Myocyte (in vitro differentiated cells): Measurements from ENCODE around the gene AATK. TPM values are rescaled to one million over a fixed set of nuclear protein-coding genes. Genes with fewer than 3 reads are reported as not detected.

ENCODE experiments used
- DNase-seq: peaks from one replicate; pipeline ENCODE4 v3.0.0-alpha.2; 2012; ENCODE audit warnings: low read depth
- total RNA-seq: library from RNA; depleted of rRNA; stranded (reverse); fragments of >200 nt; gene quantifications from 2 replicates; pipeline ENCODE4 v1.2.3, GENCODE V29; 2014

Gene AATK
- total RNA-seq, 1 donor from 2014 or later: 0.94 TPM

DNA sequence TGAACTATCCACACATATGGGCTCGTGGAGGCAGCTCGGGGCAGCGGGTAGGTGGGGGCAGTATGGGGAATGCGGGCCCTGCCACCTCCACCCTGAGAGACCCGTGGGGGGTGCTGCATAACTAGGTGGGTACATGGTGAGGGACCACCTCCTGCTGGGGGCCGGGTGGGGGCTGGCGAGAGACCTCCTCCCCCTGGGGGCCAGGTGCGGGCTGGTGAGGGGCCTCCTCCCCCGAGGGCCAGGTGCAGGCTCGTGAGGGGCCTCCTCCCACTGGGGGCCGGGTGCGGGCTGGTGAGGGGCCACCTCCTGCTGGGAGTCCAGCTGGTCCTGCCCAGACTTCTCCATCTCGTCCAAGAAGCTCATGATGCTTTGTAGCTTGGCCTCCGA lies 31.4 kb upstream of the AATK start:
- no peak for DNase-seq

GRCh38 chr17:81196505-81197408 lies 30.7 kb upstream of the AATK start:
- no peak for DNase-seq

DNA sequence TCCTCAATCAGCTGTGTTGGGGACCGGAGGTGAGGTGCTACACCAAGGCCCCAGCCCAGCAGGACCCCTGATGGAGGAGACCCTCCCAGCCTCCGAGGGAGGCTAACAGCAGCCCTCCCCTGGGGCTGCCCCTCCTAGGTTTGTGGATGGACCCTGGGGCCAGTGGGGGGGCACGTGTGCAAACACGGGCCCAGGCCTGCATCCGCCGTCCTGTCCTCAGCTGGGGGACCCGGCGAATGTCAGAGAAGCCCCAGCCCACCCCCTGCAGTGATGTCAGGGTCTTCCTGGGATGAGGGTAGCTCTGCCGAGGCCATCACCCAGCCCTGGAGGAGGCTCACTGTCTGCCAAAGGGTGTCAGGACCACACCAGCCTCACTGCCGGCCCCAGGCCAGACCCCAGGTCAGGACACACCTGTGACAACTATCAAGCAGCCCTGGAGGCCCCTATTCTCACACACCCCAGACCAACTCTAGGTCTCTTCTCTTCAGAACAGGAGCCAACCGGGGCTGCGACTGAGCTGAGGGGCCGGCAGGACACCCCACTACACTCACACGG lies 30.0 kb upstream of the AATK start:
- DNase-seq: no peak

DNA sequence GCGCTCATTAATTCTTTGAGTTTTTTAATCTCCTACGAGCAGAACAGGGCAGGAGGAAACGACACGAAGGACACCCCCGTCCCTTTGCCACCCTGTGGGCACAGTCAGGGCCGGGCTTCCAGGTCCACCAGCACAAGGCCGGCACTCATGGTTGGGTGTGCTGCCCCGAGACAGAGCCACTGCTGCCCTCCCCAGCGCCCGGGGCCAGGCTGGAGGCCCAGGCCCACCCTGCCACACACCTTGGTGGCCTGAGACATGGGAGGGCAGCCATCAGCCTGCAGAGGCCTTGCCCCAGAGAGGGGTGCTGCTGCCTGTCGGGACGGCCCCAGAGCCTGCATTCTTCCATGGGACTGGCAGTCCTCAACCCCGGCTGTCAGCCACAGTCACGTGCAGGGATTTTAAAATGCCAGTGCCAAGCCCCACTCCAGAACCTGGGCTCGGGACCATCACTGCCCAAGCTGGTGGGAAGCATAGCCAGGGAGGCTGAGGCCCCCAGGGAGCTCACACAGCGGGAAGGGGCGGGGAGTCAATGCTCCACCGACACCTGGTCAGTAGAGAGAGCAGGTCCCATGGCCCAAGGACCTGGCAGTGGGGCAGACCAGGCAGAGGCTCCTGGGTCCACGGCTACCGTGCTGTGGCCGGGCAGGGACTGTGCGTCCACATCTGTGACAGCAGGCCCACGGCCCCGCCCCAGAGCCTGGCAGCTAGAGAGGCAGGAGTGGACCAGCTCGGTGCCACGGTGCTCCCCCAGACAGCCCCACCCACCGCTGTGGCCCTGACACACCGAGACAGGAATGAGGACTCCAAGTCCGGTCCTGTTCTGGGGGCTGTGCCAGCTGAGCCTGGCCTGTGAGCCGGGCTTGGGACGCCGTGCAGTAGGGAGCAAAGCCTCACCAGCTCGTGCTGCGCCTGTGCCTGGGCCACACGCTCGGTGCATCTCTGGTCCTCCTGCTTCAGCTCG lies 29.2 kb upstream of the AATK start:
- no peak for DNase-seq

GRCh38 chr17:81194225-81194760 lies 28.3 kb upstream of the AATK start:
- no peak for DNase-seq

DNA sequence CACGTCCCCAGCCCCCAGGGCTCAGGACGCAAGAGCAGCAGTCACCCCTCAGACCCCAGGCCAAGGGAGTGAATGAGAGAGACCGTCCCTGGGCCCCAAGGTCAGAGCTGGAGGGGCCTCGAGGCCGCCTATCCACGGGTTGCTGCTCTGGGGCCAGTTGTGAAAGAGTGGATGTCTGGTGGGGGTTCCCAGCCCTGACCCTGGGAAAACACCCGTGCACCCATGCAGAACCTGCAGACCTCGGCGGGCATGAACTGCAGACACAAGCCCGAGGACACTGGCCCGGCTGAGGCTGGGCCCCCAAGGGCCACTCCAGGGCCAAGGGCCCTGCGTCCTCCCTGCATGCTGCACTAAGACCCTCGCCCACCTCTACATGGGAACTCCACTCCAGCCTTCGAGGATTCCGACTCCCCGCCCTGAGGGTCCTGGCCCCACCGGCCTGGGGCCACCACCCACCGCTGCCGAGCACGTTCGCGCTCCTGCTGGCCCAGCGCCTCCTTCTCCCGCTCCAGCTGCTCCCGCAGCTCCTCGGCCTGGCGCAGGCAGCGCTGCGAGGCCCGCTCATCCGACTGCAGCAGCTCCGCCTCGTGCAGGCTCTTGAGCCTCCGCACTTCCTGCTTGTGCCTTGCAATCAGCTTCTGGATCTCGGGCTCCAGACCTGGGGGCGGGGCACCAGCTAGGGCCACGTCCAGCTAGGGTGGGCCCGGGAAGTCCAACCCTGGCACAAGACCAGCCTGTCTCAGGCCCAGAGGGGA lies 27.6 kb upstream of the AATK start:
- DNase-seq: no peak

DNA sequence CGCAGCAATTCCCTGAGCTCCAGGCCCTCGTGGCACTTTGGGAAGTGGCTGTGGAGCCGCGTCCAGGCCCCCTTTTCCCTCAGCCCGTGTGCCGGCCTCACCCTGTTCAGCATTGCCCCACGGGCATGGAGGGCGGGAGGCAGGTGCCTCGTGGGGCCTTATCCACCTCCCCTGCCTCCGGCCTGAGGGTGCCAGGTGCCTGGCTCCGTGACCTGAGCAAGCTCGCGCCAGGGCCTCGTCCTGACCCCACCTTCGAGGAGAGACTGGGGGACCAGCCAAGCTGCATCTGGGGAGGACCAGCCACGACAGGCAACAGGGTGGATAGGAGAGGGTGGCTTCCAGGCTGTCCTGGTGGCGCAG lies 27.0 kb upstream of the AATK start:
- DNase-seq: no peak

GRCh38 chr17:81192386-81193050 lies 26.5 kb upstream of the AATK start:
- DNase-seq: no peak

DNA sequence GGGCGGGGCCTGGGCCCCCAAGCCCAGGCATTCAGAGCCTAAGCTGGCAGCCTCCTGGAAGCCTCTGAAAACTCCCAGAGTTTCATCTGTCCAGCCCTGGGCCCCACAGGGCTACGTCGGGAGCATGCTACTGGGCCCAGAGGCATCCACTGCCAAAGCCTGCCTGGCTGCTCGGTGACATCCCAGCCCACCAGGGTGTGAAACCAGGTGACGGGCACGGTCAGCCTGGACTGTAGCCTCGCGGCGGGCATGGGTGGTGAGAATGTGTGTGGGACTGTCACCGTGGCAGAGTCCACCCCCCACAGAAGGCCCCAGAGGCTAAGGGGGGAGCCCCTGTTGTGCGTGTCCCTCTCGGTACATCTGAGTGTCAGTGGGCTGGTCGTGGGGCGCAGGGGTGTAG lies 25.6 kb upstream of the AATK start:
- DNase-seq: no peak

- DNase-seq: no peak
These were observed 25.1 kb upstream of the AATK start for GRCh38 chr17:81191116-81191515.

GRCh38 chr17:81190591-81190990 lies 24.6 kb upstream of the AATK start:
- no peak for DNase-seq

GRCh38 chr17:81189670-81190530 lies 23.9 kb upstream of the AATK start:
- peak; percentile 44 for DNase-seq

DNA sequence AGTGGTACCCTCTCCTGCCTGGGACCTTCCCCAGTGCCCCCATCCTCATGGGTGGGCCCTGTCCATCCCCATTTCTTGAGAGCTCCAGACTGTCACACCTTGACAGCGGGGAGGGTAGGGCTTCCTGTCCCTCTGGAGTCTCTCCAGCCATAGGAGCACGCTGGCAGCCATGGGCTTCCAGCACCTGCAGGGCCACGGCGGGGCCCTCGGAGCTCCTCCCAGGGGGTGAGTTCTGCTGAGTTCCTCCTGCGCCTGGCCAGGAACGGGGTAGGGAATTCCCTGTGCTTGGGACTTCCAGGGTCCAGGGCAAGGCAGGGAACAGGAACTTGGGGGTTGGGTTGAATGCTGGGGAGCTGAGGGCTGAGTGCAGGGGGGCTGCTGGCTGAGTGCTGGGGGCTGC lies 23.0 kb upstream of the AATK start:
- DNase-seq: no peak

GRCh38 chr17:81188491-81188840 lies 22.4 kb upstream of the AATK start:
- no peak for DNase-seq

DNA sequence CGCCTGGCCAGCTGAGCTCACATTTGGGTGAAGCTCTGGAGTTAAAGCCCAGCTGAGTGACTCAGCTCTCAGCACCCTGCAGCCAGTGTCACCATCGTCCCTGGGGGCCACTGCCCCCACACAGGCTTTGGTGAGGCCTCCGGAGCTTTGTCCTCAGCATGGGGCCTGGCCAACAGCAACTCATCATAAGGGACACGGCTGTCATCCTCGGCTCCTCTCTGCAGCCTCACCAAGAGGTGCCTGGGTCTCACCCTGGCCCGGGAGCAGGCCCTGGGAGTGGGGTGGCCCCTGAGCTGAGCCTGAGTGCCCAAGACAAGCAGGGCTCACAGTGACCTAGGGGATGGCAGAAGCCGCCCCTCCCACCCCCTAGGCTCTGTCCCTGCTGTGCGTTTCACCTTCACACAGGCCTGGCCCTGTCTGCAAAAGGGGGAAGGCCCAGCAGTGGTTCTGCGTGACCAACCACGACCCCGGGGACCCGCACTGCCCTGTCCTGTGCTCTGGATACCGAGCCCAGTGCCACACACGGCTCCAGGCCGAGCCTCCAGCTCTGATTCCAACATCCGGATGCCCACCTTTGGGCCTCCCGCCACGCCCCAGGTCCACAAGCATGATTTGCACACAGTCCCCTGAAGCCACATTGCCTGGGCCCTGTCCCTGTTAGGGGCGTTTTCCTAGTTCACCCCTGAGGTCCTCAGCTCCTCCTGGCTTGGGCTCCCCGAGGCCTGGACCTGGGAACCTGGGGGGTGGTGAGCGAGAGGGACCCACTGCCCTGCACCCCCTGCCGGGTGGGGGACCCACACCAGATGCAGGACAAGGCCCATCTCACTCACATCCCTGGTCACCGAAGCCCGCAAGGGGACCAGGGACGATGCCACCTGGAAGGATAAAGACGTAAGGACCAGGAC lies 21.8 kb upstream of the AATK start:
- no peak for DNase-seq

DNA sequence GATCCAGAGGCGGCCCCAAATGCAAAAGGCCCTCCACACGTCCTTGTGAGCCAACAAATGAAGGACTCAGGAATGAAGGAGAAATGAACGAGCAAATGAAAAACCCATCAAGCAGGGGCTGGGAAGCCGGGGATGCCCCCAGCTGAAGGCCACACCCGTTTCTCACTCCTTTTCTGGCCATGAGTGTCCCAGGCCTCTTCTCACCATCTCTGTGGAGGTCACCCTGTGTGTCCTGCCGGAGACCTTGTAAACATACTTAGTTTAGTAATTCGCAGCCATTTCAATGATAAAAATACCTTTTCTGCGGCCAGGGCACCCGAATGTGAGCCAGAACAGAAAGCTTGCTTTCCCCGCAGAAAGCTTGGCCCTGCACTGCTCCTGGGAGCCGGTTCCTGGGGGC lies 21.1 kb upstream of the AATK start:
- DNase-seq: no peak

DNA sequence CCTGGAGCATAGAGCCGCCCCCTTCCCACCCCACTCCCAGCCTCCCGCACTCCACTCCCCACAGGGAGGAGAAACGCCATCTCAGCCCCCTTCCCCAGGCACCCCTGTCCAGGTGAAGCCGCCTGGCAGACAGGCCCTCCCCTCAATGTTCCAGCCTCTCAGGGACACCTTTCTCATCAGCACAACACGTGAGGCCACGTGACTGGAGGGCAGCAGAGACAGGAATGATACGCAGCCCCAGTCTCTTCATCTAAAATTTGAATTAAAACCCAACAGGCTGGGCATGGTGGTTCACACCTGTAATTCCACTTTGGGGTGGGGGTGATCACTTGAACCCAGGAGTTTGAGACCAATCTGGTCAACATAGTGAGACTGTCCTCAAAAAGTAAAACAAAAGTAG lies 20.2 kb upstream of the AATK start:
- DNase-seq: no peak

DNA sequence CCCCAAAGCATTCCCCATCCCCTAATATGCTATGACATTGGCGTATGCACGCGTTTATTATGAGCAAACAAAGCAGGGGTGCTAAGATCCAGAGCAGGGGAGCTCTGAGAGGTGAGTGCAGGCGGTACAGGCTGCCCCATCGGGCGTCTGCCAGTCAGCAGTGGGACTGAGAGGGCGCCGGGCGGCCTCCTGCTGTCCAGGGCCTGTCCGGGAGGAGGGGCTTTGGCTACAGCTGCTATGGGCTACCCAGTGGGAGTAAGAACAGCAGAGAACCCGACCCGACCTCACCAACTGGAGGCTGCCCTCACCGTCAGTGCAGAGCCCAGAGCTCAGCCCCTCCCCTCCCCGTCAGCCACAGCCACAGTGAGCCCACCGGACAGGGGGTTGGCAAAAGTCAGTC lies 18.5 kb upstream of the AATK start:
- peak; percentile 76 for DNase-seq
